Bone marrow (tissue), 2 donors: ENCODE results near the gene NFKBIE.

Source experiments
- DNase-seq, 2 donors: peaks; one replicate each; lab custom pipeline; 2025; lab: John Stamatoyannopoulos, UW

Gene NFKBIE

DNA sequence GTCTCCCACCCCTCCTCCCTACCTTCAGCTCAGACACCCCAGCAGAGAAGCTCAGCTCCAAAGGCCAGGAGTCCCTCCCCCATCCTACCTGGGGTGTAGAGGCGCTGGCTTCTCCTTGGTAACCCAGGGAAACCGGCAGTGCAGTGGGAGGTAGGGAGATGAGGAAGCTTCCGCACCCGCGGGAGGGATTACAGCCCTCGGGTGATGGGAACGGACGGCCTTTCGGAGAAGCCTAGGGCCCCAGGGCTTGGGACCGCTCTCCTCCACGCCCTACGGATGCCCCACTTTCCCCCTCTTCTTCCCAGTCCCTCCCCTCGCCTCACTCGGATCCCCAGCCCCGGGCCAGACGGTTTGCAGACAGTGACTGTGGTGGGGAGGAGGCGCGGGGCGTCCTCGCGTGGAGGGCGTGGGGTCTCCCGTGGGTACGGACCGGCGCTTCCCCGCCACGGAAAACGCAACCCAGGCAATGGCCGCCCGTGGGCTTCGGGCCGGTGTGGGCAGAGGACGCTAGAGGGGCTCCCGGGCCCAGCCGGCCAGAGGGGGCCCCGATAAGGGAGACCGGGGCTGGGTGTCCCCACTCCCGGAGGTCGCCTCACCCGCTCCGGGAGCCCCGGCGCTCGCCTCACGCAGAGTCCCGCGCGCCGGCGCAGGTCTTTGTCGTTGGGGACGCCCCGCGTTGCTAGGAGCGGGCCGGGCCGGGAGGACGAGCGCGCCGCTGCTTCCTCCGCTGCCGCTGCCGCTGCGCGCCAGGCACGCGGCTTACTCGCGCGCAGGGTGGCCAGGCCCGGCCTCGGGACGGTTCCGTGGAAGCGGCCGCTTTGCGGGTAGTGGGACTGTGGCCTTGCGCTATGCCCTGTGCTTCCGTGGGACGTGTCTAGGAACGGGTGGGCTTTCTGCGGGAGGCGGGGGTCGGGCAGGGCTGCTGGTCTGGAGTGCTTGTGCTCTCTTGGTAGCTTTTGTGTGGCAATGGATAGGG, 32.0 kb upstream of the NFKBIE start:
- DNase-seq = no peak

- no peak for DNase-seq
Observed at GRCh38 chr6:44294832-44295791, 29.8 kb upstream of the NFKBIE start.

DNA sequence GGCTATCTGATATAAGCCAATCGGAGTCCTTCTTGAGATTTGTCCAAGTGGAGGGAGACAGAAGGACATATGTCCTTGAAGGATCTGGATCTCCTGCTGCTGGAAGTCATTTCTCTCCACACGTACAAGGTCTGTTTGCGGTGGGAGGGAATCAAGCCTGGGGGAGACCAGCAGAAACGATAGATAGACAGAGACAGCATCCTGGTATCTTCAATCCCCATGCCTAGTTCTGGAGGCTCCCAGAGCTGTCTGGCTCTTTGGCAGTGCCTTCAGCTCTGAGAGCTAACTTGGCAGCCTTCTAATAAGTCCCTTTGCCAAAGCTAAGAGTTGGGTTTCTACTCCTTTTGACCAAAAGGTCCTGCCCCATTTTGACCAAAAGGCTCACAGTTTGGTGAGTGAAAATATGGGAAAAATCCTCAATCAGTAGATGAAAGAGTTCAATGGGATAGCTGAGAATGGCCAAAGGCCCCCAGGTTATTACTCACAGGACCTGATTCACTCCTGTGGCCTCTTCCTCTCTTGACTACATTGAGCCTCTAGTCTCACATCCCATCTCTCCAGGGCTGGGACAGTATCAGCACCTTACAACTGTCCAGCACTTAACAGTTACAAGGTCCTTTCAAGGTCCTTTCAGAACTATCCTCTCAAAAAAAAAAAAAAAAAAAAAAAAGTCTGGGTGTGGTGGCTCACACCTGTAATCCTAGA, 27.5 kb upstream of the NFKBIE start:
- DNase-seq = no peak

GRCh38 chr6:44291841-44292240, 26.5 kb upstream of the NFKBIE start:
- no peak for DNase-seq

DNA sequence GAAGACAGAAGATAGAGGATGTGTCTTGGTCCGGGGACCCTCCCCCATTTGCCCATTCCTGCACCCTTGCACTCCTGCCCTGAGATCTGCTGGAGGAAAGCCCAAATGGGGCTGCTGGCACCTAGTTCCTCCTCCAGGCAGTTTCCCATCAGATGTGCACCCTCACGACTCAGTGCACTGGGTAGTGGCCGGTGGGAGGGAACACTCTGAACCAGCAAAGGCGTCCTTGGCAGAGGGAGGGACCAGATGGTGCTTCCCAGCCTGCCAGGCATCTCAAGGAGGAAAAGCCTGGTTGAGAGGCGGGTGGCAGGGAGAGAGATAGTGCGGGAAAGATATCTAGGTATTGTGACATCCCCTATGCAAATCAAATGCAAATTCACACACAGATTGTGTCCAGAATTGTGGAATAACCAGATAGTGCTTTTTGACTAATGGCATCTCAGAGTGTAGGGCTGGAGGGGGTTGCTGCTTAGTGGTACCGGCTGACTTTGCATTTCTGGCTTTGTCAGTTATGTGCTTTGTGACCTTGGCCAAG, 24.4 kb upstream of the NFKBIE start:
- no peak for DNase-seq

- DNase-seq = no peak
Observed at GRCh38 chr6:44286747-44287146, 21.4 kb upstream of the NFKBIE start.

DNA sequence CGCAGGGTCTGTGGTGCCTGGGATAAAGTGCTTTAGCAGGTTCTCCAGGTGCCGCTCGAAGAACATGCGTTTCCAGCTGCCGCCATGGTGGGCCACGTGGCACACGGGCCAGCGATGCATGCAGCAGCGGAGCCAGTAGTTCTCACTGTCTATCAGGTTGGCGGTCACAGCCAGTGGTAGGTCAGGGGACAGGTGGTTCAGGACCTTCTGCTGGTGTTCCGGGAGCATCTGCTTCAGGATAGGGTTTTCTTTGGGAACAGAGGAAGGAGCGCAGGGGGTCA, 20.9 kb upstream of the NFKBIE start:
- DNase-seq = no peak

- no peak for DNase-seq
Observed at GRCh38 chr6:44285552-44286284, 20.4 kb upstream of the NFKBIE start.

DNA sequence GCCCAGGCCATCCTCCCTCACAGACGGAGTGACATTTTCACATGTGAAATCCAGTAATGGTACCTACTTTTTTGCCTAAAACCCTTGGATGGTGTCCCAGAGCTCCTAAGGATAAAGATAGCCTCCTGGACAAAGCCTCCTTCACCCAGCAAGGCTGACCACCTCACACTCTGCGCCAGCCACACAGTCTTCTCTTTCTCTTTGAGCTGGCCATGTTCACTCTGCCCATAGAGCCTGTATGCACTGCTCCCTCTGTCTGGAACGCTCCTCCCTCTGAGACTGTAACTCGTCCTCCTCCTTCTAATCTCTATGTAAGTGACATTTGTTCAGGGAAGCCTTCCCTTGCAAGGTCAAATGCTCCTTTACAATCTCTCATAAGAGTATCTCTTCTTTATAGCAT, 19.5 kb upstream of the NFKBIE start:
- no peak for DNase-seq

- DNase-seq = no peak
Observed at GRCh38 chr6:44284121-44284520, 18.8 kb upstream of the NFKBIE start.

- DNase-seq = no peak
Observed at GRCh38 chr6:44278774-44279697, 13.7 kb upstream of the NFKBIE start.

DNA sequence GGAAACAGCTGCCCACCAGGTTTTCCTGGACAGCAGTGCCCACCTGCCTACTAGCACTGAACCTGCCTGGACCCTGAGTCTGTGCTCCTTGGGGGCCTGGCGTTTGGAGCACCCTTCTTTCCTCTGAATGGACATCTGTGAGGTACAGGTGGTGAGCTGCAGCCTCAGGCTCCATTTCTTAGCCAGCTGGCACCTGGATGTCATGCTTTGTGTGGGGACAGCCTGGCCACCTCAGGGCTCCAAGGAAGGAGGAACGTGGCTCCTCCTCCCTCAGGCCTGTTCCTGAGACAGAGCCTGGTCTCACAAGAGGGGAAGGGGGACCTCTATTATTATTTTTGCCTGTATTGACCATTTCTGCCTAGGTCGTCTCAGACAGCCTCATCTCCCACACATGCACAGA, 13.0 kb upstream of the NFKBIE start:
- no peak for DNase-seq

DNA sequence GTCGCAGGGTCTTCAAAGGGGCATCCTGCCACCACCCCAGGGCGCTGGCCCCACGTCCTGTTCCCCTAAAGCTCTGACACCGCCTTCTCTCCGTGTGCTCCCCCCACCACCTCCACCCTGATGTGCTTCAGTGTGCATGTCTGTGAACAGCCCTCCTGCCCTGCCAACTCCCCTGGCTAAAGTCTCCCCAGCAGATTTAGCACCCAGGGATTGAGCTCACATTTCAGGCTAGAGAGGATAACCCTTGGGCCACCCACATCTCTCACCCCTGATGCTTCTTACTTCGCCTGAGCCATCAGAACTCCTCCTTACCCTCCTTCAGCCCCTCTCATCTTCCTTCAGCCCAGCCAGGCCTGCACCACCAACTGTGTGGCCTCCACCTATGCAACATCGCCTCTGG, 12.4 kb upstream of the NFKBIE start:
- no peak for DNase-seq

DNA sequence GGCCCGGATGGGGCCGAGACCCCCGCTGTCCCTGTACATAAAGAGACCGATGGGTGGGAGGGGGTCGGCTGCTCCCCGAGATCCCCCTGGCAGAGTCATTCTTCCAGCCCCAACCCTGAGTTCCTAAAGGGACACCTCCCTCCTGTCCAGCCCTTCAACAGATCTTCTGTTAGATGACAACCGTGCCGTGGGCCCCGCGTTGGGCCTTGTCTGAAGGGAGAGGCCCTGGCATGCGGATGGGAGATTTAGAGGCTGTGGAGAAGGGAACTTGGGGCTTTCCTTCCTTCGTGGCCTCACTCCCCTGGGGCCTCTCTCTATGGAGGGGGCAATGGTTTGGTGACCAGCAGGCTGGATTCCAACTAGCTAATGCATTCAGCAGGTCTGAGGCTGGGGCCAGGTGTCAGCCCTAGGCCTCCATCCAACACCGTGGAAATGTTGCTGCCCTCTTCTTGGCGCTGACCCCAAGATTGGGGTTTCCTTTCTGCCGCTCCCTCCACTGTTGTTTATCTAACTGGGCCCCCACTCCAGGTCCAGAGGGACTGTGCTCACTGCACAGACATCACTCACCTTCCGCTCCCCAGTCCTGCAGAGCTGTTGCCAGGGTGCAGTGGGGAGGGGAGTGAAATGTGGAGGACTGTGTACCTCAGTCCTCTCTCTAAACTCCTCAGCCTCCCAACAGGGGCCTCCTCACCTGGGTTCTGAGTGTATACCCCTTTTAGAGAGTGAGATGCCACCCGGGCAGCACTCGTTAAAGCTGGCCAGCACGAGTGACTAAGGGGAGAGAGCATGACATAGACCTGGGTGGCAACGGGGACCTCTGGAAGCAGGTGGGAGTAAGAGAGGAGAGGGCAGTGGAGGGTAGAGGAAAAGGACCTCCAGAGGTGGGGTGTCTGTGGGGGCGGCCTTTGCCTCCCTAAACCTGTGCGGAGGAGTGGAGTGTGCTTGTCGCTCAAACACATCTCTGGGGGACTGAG, 11.6 kb upstream of the NFKBIE start:
- no peak for DNase-seq

GRCh38 chr6:44275749-44276648, 10.6 kb upstream of the NFKBIE start:
- no peak for DNase-seq

- no peak for DNase-seq
Observed at GRCh38 chr6:44275271-44275748, 10.0 kb upstream of the NFKBIE start.

DNA sequence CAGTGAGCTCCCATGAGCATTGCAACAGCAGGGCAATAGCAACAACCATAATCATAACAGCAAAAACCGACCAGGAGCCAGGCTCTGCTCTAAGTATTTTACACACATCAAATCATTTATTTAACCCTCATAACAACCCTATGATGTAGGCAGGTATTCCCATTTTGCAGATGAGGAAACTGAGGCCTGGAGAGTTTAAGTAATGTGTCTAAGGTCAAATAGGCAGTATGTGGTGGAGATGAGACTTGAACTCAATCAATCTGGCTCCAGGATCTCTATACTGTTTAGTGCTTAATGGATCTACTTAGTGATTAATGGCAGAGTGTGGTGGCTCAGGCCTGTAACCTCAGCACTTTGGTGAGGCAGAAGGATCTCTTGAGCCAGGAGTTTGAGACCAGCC, 8.3 kb upstream of the NFKBIE start:
- DNase-seq = no peak
